Mesothelial cell of epicardium (in vitro differentiated cells): Measurements from ENCODE around the gene GTPBP6. TPM values are rescaled to one million over a fixed set of nuclear protein-coding genes. Genes with fewer than 3 reads are reported as not detected.
"Not testable (repeated sequence)": the region's sequence is repeated elsewhere in the genome, so short reads cannot be mapped to it uniquely, and the experiment has no call there.

Experiments used
- DNase-seq, 2 experiments: peaks; one replicate each; pipeline ENCODE4 v3.0.0; 2021; ENCODE audit warnings: low spot score in 2 of 2; ENCODE audit not compliant: unreplicated experiment in 2 of 2
- H3K27ac Mint-ChIP-seq: 2 replicates; pipeline ENCODE4 v1.8.0; 2021; ENCODE audit warnings: mixed read lengths
- H3K27me3 Mint-ChIP-seq: 2 replicates; pipeline ENCODE4 v1.8.0; 2021; ENCODE audit warnings: low read depth, mixed read lengths
- H3K36me3 Mint-ChIP-seq: 2 replicates; pipeline ENCODE4 v1.8.0; 2021; ENCODE audit warnings: mixed read lengths
- H3K4me1 Mint-ChIP-seq: 2 replicates; pipeline ENCODE4 v1.8.0; 2021; ENCODE audit warnings: mixed read lengths
- H3K4me3 Mint-ChIP-seq: 2 replicates; pipeline ENCODE4 v1.8.0; 2021; ENCODE audit warnings: mild to moderate bottlenecking, moderate library complexity, mixed read lengths
- H3K9me3 Mint-ChIP-seq: 2 replicates; pipeline ENCODE4 v1.8.0; 2021; ENCODE audit warnings: mixed read lengths
- total RNA-seq: library from RNA; stranded (reverse); gene quantifications from 3 replicates; pipeline ENCODE4 v1.2.1, GENCODE V29; 2021
- TF ChIP-seq, protein P1 (sequence below): fragments of 200-600 bp; sonication (generic); IDR thresholded peaks from one replicate; pipeline ENCODE4 v1.5.0; 2021; ENCODE audit warnings: antibody characterized with exemption; ENCODE audit not compliant: unreplicated experiment

Gene GTPBP6
- total RNA-seq, 1 donor from 2014 or later, result 65.6 TPM

DNA sequence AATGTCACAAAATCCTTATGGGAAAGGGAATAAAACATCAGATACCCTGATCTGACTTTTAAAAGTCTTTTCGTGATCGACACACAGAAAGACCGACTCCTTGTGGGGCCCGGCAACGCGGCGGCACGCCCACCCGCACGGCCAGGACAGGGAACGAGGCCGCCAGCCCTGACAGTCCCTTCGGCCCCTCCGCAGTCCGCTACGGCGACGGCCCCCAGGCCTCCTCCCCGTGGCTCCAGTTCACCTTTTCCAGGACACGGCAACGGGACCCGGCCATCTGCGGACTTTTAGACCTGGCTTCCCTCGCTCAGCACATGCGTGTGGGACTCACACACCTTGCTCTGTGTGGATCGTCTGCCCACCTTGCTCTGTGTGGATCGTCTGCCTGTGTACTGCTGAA lies 33.6 kb upstream of the GTPBP6 start:
- no peak overlapping the region for H3K4me3 Mint-ChIP-seq
- peaks cover 6% of the 10 kb centered on the region for H3K4me1 Mint-ChIP-seq
- TF ChIP-seq, protein P1, sequence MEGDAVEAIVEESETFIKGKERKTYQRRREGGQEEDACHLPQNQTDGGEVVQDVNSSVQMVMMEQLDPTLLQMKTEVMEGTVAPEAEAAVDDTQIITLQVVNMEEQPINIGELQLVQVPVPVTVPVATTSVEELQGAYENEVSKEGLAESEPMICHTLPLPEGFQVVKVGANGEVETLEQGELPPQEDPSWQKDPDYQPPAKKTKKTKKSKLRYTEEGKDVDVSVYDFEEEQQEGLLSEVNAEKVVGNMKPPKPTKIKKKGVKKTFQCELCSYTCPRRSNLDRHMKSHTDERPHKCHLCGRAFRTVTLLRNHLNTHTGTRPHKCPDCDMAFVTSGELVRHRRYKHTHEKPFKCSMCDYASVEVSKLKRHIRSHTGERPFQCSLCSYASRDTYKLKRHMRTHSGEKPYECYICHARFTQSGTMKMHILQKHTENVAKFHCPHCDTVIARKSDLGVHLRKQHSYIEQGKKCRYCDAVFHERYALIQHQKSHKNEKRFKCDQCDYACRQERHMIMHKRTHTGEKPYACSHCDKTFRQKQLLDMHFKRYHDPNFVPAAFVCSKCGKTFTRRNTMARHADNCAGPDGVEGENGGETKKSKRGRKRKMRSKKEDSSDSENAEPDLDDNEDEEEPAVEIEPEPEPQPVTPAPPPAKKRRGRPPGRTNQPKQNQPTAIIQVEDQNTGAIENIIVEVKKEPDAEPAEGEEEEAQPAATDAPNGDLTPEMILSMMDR, result no peak
- H3K27ac Mint-ChIP-seq, result no peak overlapping the region
- no peaks in the 10 kb centered on the region for H3K9me3 Mint-ChIP-seq
- H3K27me3 Mint-ChIP-seq, result no peaks in the 10 kb centered on the region
- H3K36me3 Mint-ChIP-seq, result peaks cover 21% of the 10 kb centered on the region
- peak in 1 of 2 experiments; percentile 16 for DNase-seq

DNA sequence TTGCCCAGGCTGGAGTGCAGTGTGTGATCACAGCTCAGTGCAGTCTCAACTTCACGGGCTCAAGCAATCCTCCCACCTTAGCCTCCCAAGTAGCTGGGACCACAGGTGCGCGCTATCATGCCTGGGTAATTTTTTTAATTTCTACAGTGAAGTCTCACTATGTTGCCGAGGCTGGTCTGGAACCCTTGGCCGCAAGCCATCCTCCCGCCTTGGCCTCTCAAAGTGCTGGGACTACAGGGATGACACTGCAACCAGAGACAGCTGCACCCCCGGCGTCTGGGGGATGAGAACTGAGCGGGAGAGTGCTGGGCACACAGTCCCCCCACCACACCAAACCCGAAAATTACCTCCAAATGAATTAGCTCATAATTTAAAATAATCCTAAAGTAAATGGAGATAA lies 33.1 kb upstream of the GTPBP6 start:
- no peak overlapping the region for H3K27ac Mint-ChIP-seq
- TF ChIP-seq, protein P1, result no peak
- H3K4me1 Mint-ChIP-seq, result peaks cover 4% of the 10 kb centered on the region
- H3K36me3 Mint-ChIP-seq, result peaks cover 24% of the 10 kb centered on the region
- no peaks in the 10 kb centered on the region for H3K27me3 Mint-ChIP-seq
- no peak overlapping the region for H3K4me3 Mint-ChIP-seq
- DNase-seq, result peak in 1 of 2 experiments; percentile 5
- no peaks in the 10 kb centered on the region for H3K9me3 Mint-ChIP-seq

GRCh38 chrX:351324-351641 lies 32.7 kb upstream of the GTPBP6 start:
- not testable (repeated sequence) for H3K9me3 Mint-ChIP-seq, H3K27ac Mint-ChIP-seq, DNase-seq, H3K27me3 Mint-ChIP-seq, H3K4me1 Mint-ChIP-seq, H3K4me3 Mint-ChIP-seq
- H3K36me3 Mint-ChIP-seq, result peaks cover 24% of the 10 kb centered on the region

DNA sequence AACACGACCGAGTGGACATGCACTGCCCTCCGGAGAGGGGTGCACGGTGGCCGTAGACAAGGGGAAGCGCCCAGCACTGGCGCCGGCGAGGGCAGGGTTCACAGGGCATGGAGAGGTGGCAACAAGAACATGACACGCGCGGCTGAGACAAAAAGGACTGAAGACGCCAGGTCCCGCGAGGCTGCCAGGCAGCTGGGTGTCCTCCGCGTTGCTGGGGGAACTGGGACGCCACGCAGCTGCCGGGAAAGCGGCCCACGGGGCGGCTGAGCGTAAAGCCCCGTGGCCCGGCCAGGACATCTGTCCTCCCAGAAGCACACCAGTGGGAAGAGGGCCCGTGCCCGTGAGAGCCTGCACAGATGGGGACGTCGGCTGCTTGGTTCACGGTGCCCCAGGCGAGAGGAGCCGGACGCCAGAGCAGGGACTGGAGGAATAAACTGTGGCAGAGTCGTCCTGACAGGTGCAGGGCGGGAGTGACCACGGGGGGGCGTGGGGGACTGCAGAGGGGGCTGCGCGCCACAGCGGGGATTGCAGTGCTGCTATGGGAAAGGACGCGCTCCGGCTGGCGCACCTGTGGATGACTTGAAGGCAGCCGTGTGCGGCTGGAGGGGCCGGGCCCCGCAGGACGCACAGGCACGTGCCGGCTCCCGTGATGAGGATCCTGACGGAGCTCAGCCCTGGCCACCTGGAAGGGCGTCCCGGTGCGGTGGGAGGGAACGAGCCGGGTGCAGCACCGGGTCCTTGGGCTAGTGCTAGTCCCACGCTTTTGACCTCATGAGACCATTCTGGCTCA lies 32.1 kb upstream of the GTPBP6 start:
- TF ChIP-seq, protein P1, result no peak
- no peak overlapping the region for H3K27ac Mint-ChIP-seq
- peaks cover 24% of the 10 kb centered on the region for H3K36me3 Mint-ChIP-seq
- H3K9me3 Mint-ChIP-seq, result no peaks in the 10 kb centered on the region
- no peak for DNase-seq
- peaks cover 4% of the 10 kb centered on the region for H3K4me1 Mint-ChIP-seq
- no peak overlapping the region for H3K4me3 Mint-ChIP-seq
- H3K27me3 Mint-ChIP-seq, result no peaks in the 10 kb centered on the region

DNA sequence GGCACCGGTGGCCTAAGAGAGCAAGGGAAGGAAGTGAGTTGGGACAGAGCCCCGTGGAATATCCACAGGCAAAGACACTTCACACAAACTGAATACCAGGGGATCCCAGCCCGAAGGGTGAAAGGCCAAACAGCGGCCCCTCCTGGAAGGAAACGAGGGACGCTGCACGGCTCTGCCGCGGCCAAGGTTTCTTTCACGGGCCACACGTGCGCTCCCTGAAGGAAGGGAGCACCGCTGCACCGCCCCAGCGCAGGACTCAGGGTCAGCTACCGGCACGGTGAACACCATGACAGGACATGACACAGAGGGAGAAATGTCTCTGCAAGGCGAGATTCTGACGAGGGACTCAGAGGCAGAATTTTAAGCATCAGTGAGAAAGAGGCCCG lies 31.5 kb upstream of the GTPBP6 start:
- no peaks in the 10 kb centered on the region for H3K27me3 Mint-ChIP-seq
- no peak overlapping the region for H3K4me3 Mint-ChIP-seq
- no peaks in the 10 kb centered on the region for H3K9me3 Mint-ChIP-seq
- TF ChIP-seq, protein P1, result no peak
- H3K36me3 Mint-ChIP-seq, result peaks cover 24% of the 10 kb centered on the region
- DNase-seq, result no peak
- H3K27ac Mint-ChIP-seq, result no peak overlapping the region
- peaks cover 4% of the 10 kb centered on the region for H3K4me1 Mint-ChIP-seq

DNA sequence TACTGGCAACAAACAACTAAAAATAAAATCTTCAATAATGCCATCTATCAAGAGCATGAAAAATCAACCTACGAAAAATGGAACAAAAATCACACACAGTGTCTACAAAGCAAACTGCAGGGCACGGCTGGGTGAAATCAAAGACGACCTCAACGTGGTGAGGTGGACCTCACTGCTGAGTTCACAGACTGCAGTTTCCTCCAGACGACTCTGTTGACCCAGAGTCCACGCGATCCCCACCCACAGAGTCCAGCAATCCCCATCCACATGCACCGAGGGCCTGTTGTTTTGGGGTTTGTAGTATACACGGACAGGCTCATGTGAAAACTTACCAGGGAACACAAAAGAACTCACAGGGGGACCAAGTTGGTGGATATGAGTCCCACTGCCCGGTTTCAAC lies 31.1 kb upstream of the GTPBP6 start:
- no peak for DNase-seq
- H3K27ac Mint-ChIP-seq, result no peak overlapping the region
- no peaks in the 10 kb centered on the region for H3K9me3 Mint-ChIP-seq
- H3K27me3 Mint-ChIP-seq, result no peaks in the 10 kb centered on the region
- TF ChIP-seq, protein P1, result no peak
- peaks cover 26% of the 10 kb centered on the region for H3K36me3 Mint-ChIP-seq
- peaks cover 4% of the 10 kb centered on the region for H3K4me1 Mint-ChIP-seq
- H3K4me3 Mint-ChIP-seq, result no peak overlapping the region
